ENCODE data around the gene PRDM15.

PRDM15 gene

GRCh38 chr21:41821081-41821755, 57.9 kb downstream of the PRDM15 start:
- DNase-seq: no peak

- DNase-seq: no peak
These were observed 58.6 kb downstream of the PRDM15 start for GRCh38 chr21:41820384-41821080.

GRCh38 chr21:41819856-41820281, 59.3 kb downstream of the PRDM15 start:
- DNase-seq: no peak

- no peak for DNase-seq
These were observed 59.8 kb downstream of the PRDM15 start for GRCh38 chr21:41819236-41819855.

GRCh38 chr21:41817877-41818855, 61.0 kb downstream of the PRDM15 start:
- peak in 1 of 2 experiments; percentile 8 for DNase-seq

- peak in 1 of 2 experiments; percentile 56 for DNase-seq
These were observed 61.9 kb downstream of the PRDM15 start for GRCh38 chr21:41817228-41817627.

- peak; percentile 32 to 42 for DNase-seq
These were observed 62.5 kb downstream of the PRDM15 start for GRCh38 chr21:41816583-41817165.

- DNase-seq: no peak
These were observed 63.2 kb downstream of the PRDM15 start for GRCh38 chr21:41815652-41816582.

- DNase-seq: no peak
These were observed 65.9 kb downstream of the PRDM15 start for GRCh38 chr21:41813226-41813625.

GRCh38 chr21:41812679-41813078, 66.5 kb downstream of the PRDM15 start:
- no peak for DNase-seq

GRCh38 chr21:41810597-41810932, 68.6 kb downstream of the PRDM15 start:
- DNase-seq: no peak

GRCh38 chr21:41809891-41810596, 69.1 kb downstream of the PRDM15 start:
- no peak for DNase-seq

- DNase-seq: no peak
These were observed 70.3 kb downstream of the PRDM15 start for GRCh38 chr21:41808846-41809245.

- no peak for DNase-seq
These were observed 71.0 kb downstream of the PRDM15 start for GRCh38 chr21:41808094-41808493.

- no peak for DNase-seq
These were observed 72.4 kb downstream of the PRDM15 start for GRCh38 chr21:41806773-41807172.

GRCh38 chr21:41805643-41806042, 73.5 kb downstream of the PRDM15 start:
- DNase-seq: no peak

GRCh38 chr21:41805038-41805437, 74.1 kb downstream of the PRDM15 start:
- DNase-seq: no peak

- no peak for DNase-seq
These were observed 74.8 kb downstream of the PRDM15 start for GRCh38 chr21:41804381-41804780.

GRCh38 chr21:41803316-41803715, 75.8 kb downstream of the PRDM15 start:
- DNase-seq: no peak

- no peak for DNase-seq
These were observed 76.5 kb downstream of the PRDM15 start for GRCh38 chr21:41802684-41803083.

- DNase-seq: no peak
These were observed 77.0 kb downstream of the PRDM15 start for GRCh38 chr21:41802198-41802584.

Measured in NCI-H524 (cell line).